Stimulated activated CD8-positive, alpha-beta memory T cell treated with anti-CD3 and anti-CD28 coated beads, Interleukin-15, amount 100 ng/mL, for 48 hours (primary cell): ENCODE measurements around the gene DNAJC11.
"Not testable (repeated sequence)": the region's sequence is repeated elsewhere in the genome, so short reads cannot be mapped to it uniquely, and the experiment has no call there.

Experiments used
- DNase-seq, 2 donors: peaks; one replicate each; pipeline ENCODE4 v3.0.0-alpha.2; 2020; ENCODE audit warnings: low read depth in 2 of 2

DNAJC11 gene

DNA sequence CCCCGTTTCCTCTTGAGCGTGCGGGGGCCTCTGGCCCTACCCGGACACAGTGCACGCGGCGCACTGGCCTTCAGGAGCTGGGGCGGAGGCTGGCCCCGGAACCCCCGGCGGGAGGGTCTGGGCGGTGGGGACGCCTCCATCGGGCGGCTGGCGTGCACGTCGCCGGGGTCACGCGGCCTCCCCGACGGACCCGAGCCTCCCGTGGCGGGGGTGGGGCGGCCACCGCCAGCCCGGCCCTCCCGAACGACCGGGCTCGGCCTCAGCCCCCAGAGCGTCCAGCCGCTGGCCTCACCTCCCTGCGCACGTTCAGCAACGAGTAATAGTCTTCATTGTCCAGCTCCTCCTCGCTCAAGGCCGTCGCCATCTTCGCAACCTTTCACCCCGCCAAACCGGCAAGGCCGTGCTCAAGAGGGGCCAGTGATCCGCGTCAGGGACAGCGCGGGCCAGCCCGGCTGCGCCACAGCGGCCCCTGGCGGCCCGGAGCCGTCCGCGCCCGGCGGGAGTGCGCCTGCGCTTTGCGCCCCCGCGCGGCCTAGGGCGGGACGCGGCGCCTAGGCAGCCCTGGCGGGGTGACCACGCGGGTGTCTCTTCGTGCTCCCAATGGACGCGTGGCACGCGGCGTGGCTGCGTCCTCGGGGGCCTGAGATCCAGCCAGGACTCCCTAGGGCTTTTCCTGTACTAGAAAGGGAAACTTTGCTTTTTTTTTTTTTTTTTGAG is at the start of gene DNAJC11:
Gene DNAJC11 (minus strand): TSS at position 380 of the 717 bp plus-strand sequence. CDS start 16 bp downstream, at position 364.
- peak; percentile 83 to 86 for DNase-seq

- no peak for DNase-seq
Observed at GRCh38 chr1:6750490-6750889, 48.9 kb upstream of the DNAJC11 start.

DNA sequence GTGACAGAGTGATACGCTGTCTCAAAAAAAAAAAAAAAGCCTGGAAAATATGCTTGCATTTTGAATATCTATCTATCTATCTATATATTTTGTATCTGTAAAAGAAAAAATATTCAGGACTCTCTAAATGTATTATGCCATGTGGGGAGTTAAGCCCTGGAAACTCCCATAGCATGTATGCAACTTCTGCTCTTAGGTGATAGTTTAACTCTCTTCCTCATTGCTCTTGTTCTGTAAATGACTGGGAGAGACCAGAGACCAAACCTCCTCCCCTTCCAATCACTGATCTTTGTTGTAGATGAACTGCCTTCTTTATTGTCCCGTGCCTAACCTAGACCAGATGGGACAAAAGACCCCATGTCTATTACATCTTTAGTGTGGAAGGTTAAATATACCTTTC is 46.1 kb upstream of the DNAJC11 start:
- DNase-seq: no peak

GRCh38 chr1:6745073-6745472 is 43.5 kb upstream of the DNAJC11 start:
- DNase-seq: peak in 1 of 2 donors; percentile 39

GRCh38 chr1:6743189-6744101 is 41.8 kb upstream of the DNAJC11 start:
- DNase-seq: no peak

DNA sequence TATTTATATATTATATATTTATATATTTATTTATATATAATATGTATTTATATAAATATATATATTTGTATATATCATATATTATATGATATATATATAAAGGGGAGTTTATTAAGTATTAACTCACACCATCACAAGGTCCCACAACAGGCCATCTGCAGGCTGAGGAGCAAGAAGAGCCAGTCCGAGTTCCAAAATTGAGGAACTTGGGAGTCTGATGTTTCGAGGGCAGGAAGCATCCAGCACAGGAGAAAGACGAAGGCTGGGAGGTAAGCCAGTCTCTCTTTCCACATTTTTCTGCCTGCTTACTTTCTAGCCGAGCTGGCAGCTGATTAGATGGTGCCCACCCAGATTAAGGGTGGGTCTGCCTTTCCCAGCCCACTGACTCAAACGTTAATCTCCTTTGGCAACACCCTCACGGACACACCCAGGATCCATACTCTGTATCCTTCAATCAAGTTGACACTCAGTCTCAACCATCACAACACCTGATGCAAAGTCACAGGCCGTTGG is 41.1 kb upstream of the DNAJC11 start:
- not testable (repeated sequence) for DNase-seq

DNA sequence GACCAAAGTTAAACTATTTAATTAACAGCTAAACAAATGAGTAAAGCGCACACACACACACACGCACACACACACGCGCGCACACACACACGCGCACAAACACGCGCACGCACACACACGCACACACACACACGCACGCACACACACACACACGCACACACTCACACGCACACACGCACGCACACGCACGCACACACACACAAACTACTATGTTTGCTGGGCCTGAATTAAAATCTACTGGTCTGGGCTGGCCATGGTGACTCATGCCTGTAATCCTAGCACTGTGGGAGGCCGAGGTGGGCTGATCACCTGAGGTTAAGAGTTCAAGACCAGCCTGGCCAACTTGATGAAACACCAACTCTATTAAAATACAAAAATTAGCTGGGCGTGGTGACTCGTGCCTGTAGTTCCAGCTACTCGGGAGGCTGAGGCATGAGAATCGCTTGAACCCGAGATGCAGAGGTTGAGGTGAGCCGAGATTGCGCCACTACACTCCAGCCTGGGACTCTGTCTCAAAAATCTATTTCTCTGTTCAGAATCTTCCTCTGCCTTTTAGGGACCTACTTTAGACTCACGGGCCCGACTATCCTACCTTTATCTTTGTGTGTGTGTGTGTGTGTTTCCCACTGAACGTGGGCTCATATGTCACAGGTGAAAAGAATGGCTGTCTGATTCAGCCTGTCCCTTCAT is 37.5 kb upstream of the DNAJC11 start:
- DNase-seq: no peak

DNA sequence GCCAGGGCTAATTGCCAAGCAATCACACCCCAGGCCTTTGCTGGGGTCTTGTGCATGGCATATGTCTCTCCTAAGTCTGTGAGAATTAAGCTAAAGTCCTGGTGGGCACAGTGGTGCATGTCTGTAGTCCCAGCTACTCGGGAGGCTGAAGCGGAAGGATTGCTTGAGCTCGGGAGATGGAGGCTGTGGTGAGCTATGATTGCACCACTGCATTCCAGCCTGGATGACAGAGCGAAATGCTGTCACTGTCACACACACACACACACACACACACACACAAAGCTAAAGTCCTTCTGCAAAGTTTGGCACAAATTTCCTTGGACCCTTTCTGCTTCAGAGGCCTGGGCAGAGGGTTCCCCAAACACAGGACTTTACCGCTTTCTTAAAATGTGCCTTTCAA is 31.3 kb upstream of the DNAJC11 start:
- DNase-seq: no peak

DNA sequence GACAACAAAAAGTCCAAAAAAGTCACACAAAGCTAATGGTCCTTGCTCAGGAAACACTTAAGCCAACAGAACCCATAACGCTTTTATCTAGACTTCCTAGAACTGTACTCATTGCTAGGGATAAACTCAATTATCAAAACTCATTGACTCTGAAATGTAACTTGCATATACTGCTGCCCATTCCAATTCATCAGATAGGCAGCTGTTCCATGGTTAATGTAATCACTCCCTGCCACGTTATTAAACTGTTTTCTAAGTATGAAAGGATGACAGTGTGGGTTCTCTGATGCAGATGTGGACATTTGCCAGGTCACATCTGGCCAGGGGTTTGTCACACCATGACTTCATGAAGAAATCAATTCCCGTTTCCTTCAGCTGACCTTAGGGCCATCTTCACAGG is 30.3 kb upstream of the DNAJC11 start:
- DNase-seq: no peak

DNA sequence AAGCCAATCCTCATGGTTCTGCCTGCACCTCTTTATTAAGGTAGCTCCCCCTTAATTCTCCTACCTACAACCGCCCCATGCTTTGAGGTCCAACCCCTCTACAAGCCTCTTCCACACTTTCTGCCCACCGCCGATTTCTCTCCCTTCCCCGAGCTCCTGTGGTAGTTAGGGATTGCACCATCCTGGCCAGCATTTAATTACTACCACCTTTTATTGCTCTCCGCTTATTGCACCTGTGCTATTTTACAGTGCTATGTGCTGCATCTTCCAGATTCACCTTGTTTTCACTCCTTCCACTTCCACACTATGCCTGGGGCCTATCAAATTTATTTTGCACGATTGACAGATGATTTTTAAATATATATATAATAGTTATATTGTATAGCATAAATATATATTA is 29.3 kb upstream of the DNAJC11 start:
- no peak for DNase-seq

- no peak for DNase-seq
Observed at GRCh38 chr1:6730473-6730872, 28.9 kb upstream of the DNAJC11 start.

- DNase-seq: peak; percentile 27 to 36
Observed at GRCh38 chr1:6727535-6727934, 25.9 kb upstream of the DNAJC11 start.

GRCh38 chr1:6726253-6726652 is 24.6 kb upstream of the DNAJC11 start:
- no peak for DNase-seq

DNA sequence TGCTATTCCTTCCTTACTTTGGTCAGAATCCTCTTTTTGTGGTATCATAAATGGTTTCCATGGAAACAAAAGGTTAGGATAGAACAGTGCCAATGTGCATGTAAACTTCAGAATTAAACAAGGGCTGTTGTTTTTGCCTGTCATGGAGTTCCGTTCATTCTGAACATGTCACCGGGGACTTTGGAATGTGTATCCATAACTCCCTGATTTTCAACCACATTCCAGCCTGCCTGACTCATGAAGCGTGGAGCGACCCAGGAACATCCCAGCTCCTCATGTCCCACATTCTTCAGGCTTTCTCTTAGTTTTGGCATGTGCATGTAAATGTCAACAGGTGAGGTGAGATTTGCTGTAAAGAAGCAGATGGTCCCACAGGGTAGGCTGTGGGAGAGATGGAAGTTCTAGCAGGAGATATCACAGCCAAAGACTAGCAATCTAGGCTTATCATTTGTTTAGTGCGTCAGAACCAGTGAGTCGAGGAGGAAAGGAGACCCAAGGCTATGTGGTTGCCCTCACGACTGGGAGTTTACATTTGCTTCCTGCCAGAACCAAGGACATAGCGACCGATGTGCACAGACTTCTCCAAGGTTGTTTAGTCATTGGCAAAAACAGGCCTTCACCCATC is 23.0 kb upstream of the DNAJC11 start:
- no peak for DNase-seq

- DNase-seq: no peak
Observed at GRCh38 chr1:6723621-6724428, 22.2 kb upstream of the DNAJC11 start.

DNA sequence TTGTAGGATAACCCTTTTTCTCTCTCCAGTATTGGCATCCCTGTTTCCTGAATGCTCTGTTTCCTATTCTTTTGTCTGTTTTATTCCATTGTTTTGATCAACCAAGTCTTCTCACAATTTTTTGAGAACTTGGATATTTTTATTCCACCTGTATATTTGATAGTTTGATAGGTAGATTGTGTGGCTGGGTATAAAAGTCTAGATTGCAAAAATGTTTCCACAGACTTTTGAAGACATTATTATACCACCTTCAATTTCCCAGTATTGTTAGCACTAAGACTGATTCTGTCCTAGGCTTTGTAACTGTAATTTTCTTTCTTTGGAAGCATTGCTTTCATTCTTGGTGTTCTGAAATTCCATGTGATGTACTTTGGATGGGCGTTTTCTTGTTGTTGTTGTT is 9.6 kb upstream of the DNAJC11 start:
- no peak for DNase-seq

DNA sequence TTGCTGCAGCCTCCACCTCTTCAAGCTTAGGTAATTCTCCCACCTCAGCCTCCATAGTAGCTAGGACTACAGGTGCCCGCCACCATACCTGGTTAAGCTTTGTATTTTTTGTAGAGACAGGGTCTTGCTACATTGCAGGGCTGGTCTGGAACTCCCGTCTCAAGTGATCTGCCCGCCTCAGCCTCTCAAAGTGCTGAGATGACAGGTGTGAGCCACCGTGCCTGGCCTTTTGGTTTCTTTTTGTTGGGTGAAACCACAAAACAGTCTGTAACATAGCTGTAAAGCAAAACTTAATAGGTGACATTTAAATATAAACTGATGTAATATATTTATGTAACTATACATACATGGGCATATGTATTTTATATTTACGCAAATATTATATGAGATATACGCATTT is 3.1 kb upstream of the DNAJC11 start:
- DNase-seq: no peak

GRCh38 chr1:6703016-6703415 is 1.4 kb upstream of the DNAJC11 start:
- no peak for DNase-seq

- DNase-seq: no peak
Observed at GRCh38 chr1:6700853-6701436, 671 bp downstream of the DNAJC11 start.

DNA sequence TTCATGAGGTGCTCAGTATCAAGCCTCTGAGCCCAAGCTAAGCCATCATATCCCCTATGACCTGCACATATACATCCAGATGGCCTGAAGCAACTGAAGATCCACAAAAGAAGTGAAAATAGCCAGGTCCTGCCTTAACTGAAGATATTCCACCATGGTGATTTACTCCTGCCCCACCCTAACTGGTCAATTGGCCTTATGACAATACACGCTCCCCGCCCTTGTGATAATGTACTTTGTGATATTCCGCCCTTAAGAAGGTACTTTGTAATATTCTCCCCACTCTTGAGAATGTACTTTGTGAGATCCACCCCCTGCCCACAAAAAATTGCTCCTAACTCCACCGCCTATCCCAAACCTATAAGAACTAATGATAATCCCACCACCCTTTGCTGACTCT is 1.7 kb downstream of the DNAJC11 start:
- not testable (repeated sequence) for DNase-seq
